Spleen (tissue), 11 donors: ENCODE results near the gene JPH2. TPM values are rescaled to one million over a fixed set of nuclear protein-coding genes. Genes with fewer than 3 reads are reported as not detected.

Source experiments
- DNase-seq: peaks from one replicate; pipeline ENCODE4 v3.0.0-alpha.2; 2020
- H3K27ac ChIP-seq, 8 donors: fragments of 200-600 bp; sonication (generic) in 7 of 8; 1 replicate in 4 of 8; 2 replicates in 4 of 8; pipeline versions ENCODE4 v1.5.0 to v1.8.0; 2016 to 2021; ENCODE audit warnings: inconsistent platforms in 4 of 8, mild to moderate bottlenecking in 4 of 8, moderate library complexity in 1 of 8
- H3K27me3 ChIP-seq, 7 donors: fragments of 200-600 bp; sonication (generic) in 6 of 7; replicated peaks in 1 of 7; 1 replicate in 4 of 7; 2 replicates in 3 of 7; pipeline versions ENCODE4 v1.5.0 to v1.8.0; 2016 to 2021; ENCODE audit warnings: inconsistent platforms in 3 of 7, mild to moderate bottlenecking in 1 of 7
- H3K36me3 ChIP-seq, 6 donors: fragments of 200-600 bp; sonication (generic) in 5 of 6; 1 replicate in 4 of 6; 2 replicates in 2 of 6; pipeline versions ENCODE4 v1.5.0 to v1.8.0; 2016 to 2021; ENCODE audit warnings: inconsistent platforms in 2 of 6
- H3K4me1 ChIP-seq, 6 donors: fragments of 200-600 bp; sonication (generic) in 5 of 6; 1 replicate in 3 of 6; 2 replicates in 3 of 6; pipeline versions ENCODE4 v1.5.0 to v1.8.0; 2016 to 2021; ENCODE audit warnings: inconsistent platforms in 3 of 6
- H3K4me3 ChIP-seq, 8 donors: fragments of 200-600 bp; sonication (generic) in 7 of 8; 1 replicate in 4 of 8; 2 replicates in 4 of 8; pipeline versions ENCODE4 v1.5.0 to v1.8.0; 2016 to 2021; ENCODE audit warnings: inconsistent platforms in 4 of 8, mild to moderate bottlenecking in 4 of 8, moderate library complexity in 2 of 8
- H3K9me3 ChIP-seq, 8 donors: fragments of 200-600 bp; sonication (generic) in 7 of 8; 1 replicate in 4 of 8; 2 replicates in 4 of 8; pipeline versions ENCODE4 v1.5.0 to v1.8.0; 2016 to 2021; ENCODE audit warnings: inconsistent platforms in 4 of 8
- POLR2A ChIP-seq, 3 donors: fragments of 450-650 bp; IDR thresholded peaks; one replicate each; pipeline ENCODE4 v1.5.1; 2017; ENCODE audit warnings: antibody characterized with exemption in 3 of 3, mild to moderate bottlenecking in 1 of 3
- POLR2AphosphoS5 ChIP-seq, 3 donors: sonication (generic); formaldehyde crosslinking; IDR thresholded peaks; one replicate each; pipeline ENCODE4 v1.5.1; 2017; ENCODE audit warnings: antibody characterized with exemption in 3 of 3
- WGBS, 5 donors: extraction: QIAGEN DNeasy Blood & Tissue Kit in 3 of 5; methylation state at CpG; one replicate each; pipeline versions ENCODE4 v1.1.5 to v1.1.7; 2013 to 2018; 5-methylcytosine and 5-hydroxymethylcytosine counted together
- intact Hi-C: fragments of 100-400 bp; cut with DNase I; formaldehyde crosslinking; loops from one replicate; pipeline ENCODE4 v1.15.0; 2023; ENCODE audit warnings: low total_unique reads
- polyA plus RNA-seq, 3 donors: library from polyadenylated mRNA; stranded (reverse); fragments of 200-250 nt; gene quantifications; one replicate each; pipeline ENCODE4 v1.2.1, GENCODE V29; 2013
- total RNA-seq, 7 donors: library from RNA; depleted of rRNA in 3 of 7; stranded (reverse); fragments of >200 nt in 3 of 7; fragmentation: NEBNext Ultra II Directional in 4 of 7; extraction: Animal tissue kit (Norgen Biotek cat#: 25700) in 4 of 7; gene quantifications; one replicate each; pipeline versions ENCODE4 v1.1.0 to v1.2.1, GENCODE V29; 2016 to 2021
- TF ChIP-seq, protein P1 (sequence below), 11 experiments: fragments of 200-600 bp in 7 of 11; fragments of 450-650 bp in 4 of 11; sonication (generic) in 4 of 11; IDR thresholded peaks in 8 of 11; conservative IDR thresholded peaks in 3 of 11; 1 replicate in 7 of 11; 2 replicates in 4 of 11; pipeline versions ENCODE4 v1.4.0 to v1.8.0; 2016 to 2021; ENCODE audit warnings: antibody characterized with exemption in 11 of 11, inconsistent platforms in 4 of 11, mild to moderate bottlenecking in 1 of 11
- donor health status: healthy with polysubstance abuse.
- donor health status: DM: no; HTN: no; CAD: no; lungs with moderate emphysema.
- donor health status: DM: no; HTN: no; CAD: no.
- donor health status: Bipolar disorder and iron deficiency.
- donor health status: healthy.
- donor health status: DM: no; HTN: no; CAD: no.
- donor health status: DM: yes; HTN: yes; CAD: no.

JPH2 gene
- total and polyA plus RNA-seq, 10 donors: 0.50 to 4.4 (median 1.3) TPM

DNA sequence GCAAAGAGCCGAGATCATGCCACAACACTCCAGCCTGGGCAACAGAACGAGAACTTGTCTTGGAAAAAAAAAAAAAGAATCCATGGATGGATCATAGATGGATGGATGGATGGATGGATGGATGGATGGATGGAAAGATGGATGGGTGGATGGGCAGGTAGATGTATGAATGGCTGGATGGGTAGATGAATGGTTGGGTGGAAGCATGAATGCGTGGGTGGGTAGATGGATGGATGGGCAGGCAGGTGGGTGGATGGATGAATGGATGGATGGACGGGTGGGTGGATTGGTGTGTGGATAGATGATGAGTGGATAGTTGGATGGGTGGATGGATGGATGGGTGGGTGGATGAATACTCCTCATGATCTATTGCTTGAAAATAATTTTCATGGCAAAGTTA is 1.4 kb downstream of the JPH2 start:
- DNase-seq: no peak
- intact Hi-C loops: loop anchor here (5.0 kb wide), 1 partner anchor 68 kb away; no protein-coding TSS in a partner anchor
- no peak overlapping the region for H3K27ac ChIP-seq
- H3K36me3 ChIP-seq: no peaks in the 10 kb centered on the region
- H3K4me1 ChIP-seq: peaks cover 5 to 40% (median 17%) of the 10 kb centered on the region in 6 donors
- peaks cover 0 to 62% (median 26%) of the 10 kb centered on the region in 7 donors for H3K27me3 ChIP-seq
- WGBS, 5 donors: 84 to 97% (median 88%) methylated on average over 4 of the region's 4 CpGs
- TF ChIP-seq POLR2A (IDR thresholded peaks at IDR 0.05) (no peak), POLR2AphosphoS5 (IDR thresholded peaks at IDR 0.05) (no peak)
- TF ChIP-seq, protein P1, sequence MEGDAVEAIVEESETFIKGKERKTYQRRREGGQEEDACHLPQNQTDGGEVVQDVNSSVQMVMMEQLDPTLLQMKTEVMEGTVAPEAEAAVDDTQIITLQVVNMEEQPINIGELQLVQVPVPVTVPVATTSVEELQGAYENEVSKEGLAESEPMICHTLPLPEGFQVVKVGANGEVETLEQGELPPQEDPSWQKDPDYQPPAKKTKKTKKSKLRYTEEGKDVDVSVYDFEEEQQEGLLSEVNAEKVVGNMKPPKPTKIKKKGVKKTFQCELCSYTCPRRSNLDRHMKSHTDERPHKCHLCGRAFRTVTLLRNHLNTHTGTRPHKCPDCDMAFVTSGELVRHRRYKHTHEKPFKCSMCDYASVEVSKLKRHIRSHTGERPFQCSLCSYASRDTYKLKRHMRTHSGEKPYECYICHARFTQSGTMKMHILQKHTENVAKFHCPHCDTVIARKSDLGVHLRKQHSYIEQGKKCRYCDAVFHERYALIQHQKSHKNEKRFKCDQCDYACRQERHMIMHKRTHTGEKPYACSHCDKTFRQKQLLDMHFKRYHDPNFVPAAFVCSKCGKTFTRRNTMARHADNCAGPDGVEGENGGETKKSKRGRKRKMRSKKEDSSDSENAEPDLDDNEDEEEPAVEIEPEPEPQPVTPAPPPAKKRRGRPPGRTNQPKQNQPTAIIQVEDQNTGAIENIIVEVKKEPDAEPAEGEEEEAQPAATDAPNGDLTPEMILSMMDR (IDR thresholded peaks at IDR 0.05 in 8 of 11, conservative IDR thresholded peaks at IDR 0.05 in 3 of 11): no peak
- H3K9me3 ChIP-seq: no peaks in the 10 kb centered on the region
- H3K4me3 ChIP-seq: peak overlapping the region in 2 of 8 donors; percentile 23 to 59

DNA sequence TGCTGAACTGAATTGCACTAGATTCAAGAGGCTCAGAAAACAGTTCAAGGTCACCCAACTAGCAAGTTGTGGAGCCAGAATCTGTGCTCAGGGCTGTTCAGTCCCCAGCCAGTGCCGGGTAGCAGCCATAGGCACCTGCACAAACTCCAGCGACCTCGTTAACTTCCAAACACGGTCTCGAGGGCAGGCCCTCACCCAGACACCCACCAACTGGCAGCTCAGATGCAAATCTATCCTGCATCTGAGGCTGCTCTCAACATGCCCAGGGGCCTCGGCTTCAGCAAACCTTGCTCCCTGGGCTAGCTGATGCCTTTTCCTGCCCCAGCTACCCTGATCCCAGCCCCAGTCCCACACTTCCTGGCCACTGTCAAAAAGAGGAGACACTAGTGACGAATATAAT is 3.7 kb downstream of the JPH2 start:
- no peaks in the 10 kb centered on the region for H3K36me3 ChIP-seq
- intact Hi-C loops: no loop called here
- DNase-seq: no peak
- H3K4me3 ChIP-seq: no peak overlapping the region
- H3K4me1 ChIP-seq: peaks cover 5 to 24% (median 17%) of the 10 kb centered on the region in 6 donors
- H3K27me3 ChIP-seq: peaks cover 0 to 60% (median 26%) of the 10 kb centered on the region in 7 donors
- WGBS, 5 donors: 68 to 83% (median 77%) methylated on average over 2 to 7 of the region's 7 CpGs
- TF ChIP-seq, protein P1 (IDR thresholded peaks at IDR 0.05 in 8 of 11, conservative IDR thresholded peaks at IDR 0.05 in 3 of 11): no peak
- TF ChIP-seq POLR2A (IDR thresholded peaks at IDR 0.05) (no peak), POLR2AphosphoS5 (IDR thresholded peaks at IDR 0.05) (no peak)
- H3K9me3 ChIP-seq: no peaks in the 10 kb centered on the region
- H3K27ac ChIP-seq: no peak overlapping the region

DNA sequence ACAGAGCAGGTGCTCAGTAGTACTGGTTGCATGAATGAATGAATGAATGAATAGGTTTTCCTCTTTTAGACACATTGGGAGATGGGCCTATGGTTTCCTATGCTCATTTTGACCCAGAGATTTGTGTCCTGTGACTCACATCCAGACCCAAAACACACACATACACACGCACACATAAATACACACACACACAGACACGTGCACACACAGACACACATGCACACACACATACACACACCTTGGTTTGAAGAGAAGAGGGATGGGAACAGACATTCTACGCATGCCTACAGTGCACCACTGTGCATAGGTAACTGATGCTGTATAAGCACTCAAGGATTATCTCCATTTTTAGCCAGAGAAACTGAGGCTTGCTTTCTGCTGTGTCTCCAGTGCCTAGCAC is 4.1 kb downstream of the JPH2 start:
- Histone ChIP-seq H3K36me3 (no peaks in the 10 kb centered on the region), H3K4me3 (no peak overlapping the region), H3K4me1 (peaks cover 3 to 20% (median 15%) of the 10 kb centered on the region in 6 donors), H3K27me3 (peaks cover 0 to 57% (median 24%) of the 10 kb centered on the region in 7 donors), H3K9me3 (no peaks in the 10 kb centered on the region), H3K27ac (no peak overlapping the region)
- no peak for TF ChIP-seq POLR2AphosphoS5 (IDR thresholded peaks at IDR 0.05)
- TF ChIP-seq, protein P1 (IDR thresholded peaks at IDR 0.05 in 8 of 11, conservative IDR thresholded peaks at IDR 0.05 in 3 of 11): no peak
- no peak for TF ChIP-seq POLR2A (IDR thresholded peaks at IDR 0.05)
- intact Hi-C loops: no loop called here
- no peak for DNase-seq
- 71 to 99% (median 89%) methylated on average over 3 of the region's 3 CpGs for WGBS, 5 donors

DNA sequence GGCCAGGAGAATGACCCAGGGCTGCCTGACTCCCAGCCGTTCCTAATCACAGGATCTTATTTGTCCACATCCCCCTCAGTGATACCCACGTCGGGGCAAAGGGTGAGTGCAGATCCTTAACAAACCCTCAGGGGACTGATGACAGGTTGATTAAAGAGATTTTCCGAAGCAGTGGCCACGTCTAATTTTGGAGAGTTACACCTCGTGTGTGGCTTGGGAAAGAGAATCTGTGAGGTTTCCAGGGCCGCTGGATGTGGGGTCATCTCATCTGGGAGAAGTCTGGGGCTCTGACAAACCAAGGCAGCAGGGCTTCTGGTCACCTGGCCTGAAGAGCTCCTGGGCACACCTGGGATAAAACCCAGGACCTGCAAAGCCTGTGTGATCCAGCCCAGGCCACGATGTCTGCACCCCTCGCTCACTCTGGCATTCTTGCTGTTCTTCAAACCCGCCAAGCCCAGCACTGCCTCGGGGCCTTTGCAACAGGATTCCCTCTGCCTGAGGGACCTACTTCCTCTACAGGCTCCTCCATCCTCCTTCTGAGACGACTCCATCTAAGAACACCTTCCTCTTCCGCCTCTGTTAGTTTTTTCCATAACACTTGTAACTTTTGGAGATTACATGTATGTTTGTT is 4.7 kb downstream of the JPH2 start:
- H3K27ac ChIP-seq: no peak overlapping the region

More for the DNA sequence above, 4.7 kb downstream of the JPH2 start:
- intact Hi-C loops: no loop called here
- Histone ChIP-seq H3K4me3 (no peak overlapping the region), H3K4me1 (peaks cover 0 to 13% (median 9%) of the 10 kb centered on the region in 6 donors), H3K9me3 (no peaks in the 10 kb centered on the region), H3K27me3 (peaks cover 0 to 51% (median 18%) of the 10 kb centered on the region in 7 donors), H3K36me3 (no peaks in the 10 kb centered on the region)
- DNase-seq: no peak
- TF ChIP-seq POLR2AphosphoS5 (IDR thresholded peaks at IDR 0.05) (no peak), POLR2A (IDR thresholded peaks at IDR 0.05) (no peak)
- TF ChIP-seq, protein P1 (IDR thresholded peaks at IDR 0.05 in 8 of 11, conservative IDR thresholded peaks at IDR 0.05 in 3 of 11): no peak
- 42 to 56% (median 49%) methylated on average over 13 of the region's 13 CpGs for WGBS, 5 donors
